Breast epithelium (tissue), 4 donors: Measurements from ENCODE around the gene FRMPD2. TPM values are rescaled to one million over a fixed set of nuclear protein-coding genes. Genes with fewer than 3 reads are reported as not detected.

Experiments
- DNase-seq, 2 donors: peaks; one replicate each; pipeline ENCODE4 v3.0.0-alpha.2; 2019; ENCODE audit warnings: low spot score in 2 of 2
- H3K27ac ChIP-seq, 2 donors: fragments of 200-600 bp; sonication (generic) in 1 of 2; one replicate each; pipeline ENCODE4 v1.5.1; 2016 to 2019; ENCODE audit warnings: mild to moderate bottlenecking in 1 of 2
- H3K27me3 ChIP-seq, 2 donors: fragments of 200-600 bp; sonication (generic) in 1 of 2; one replicate each; pipeline versions ENCODE4 v1.5.1 to v1.6.0; 2017 to 2019; ENCODE audit warnings: control low read depth in 1 of 2, mild to moderate bottlenecking in 1 of 2
- H3K36me3 ChIP-seq: fragments of 200-600 bp; one replicate; pipeline ENCODE4 v1.5.1; 2019
- H3K4me1 ChIP-seq, 2 donors: fragments of 200-600 bp; sonication (generic); one replicate each; pipeline ENCODE4 v1.5.1; 2016 to 2019; ENCODE audit warnings: control low read depth in 1 of 2
- H3K4me3 ChIP-seq, 3 donors: fragments of 200-600 bp; sonication (generic); 1 replicate in 2 of 3; 2 replicates in 1 of 3; pipeline ENCODE4 v1.5.1; 2016 to 2019; ENCODE audit warnings: mild to moderate bottlenecking in 3 of 3, moderate library complexity in 2 of 3
- H3K9me3 ChIP-seq, 2 donors: fragments of 200-600 bp; sonication (generic) in 1 of 2; one replicate each; pipeline ENCODE4 v1.5.1; 2016 to 2019; ENCODE audit warnings: control low read depth in 1 of 2
- POLR2A ChIP-seq: fragments of 450-650 bp; IDR thresholded peaks from one replicate; pipeline ENCODE4 v1.6.1; 2016; ENCODE audit warnings: antibody characterized with exemption, mild to moderate bottlenecking, moderate library complexity
- POLR2AphosphoS5 ChIP-seq, 3 donors: sonication (generic); formaldehyde crosslinking; IDR thresholded peaks; one replicate each; pipeline ENCODE4 v1.6.1; 2017; ENCODE audit warnings: antibody characterized with exemption in 3 of 3
- intact Hi-C: fragments of 100-400 bp; cut with DNase I; formaldehyde crosslinking; loops from one replicate; pipeline ENCODE4 v1.15.1; 2023; ENCODE audit warnings: low total_unique reads
- total RNA-seq, 3 donors: library from RNA; depleted of rRNA; stranded (reverse); fragments of >200 nt; gene quantifications; one replicate each; pipeline ENCODE4 v1.1.0, GENCODE V29; 2016
- TF ChIP-seq, protein P1 (sequence below), 3 donors: fragments of 450-650 bp; IDR thresholded peaks; one replicate each; pipeline ENCODE4 v1.5.1; 2016 to 2017; ENCODE audit warnings: antibody characterized with exemption in 3 of 3, mild to moderate bottlenecking in 3 of 3, moderate library complexity in 3 of 3

The FRMPD2 gene
- total RNA-seq, 3 donors from 2014 or later: 1.9 to 4.6 TPM; not detected in 1

DNA sequence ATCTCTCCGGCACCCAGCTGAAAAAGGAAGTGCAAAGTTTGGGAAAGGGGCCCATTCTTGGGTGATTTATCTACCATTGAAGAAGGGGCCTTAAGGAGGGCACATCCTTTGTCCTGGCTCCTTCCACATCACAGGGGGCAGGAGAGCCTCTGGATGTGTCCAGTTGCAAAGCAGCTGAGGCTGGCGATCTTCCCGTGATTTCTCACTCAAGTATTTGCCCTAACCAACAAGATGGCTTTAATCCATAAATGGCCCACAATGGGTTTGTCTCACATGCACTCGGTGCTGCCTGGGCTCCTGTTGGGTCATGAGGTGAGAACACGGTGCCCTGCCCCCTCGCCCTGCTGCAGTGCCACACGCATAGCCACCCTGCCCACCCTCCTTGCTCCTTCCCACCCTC, 14.2 kb upstream of the FRMPD2 start:
- Histone ChIP-seq H3K27me3 (no peaks in the 10 kb centered on the region), H3K4me1 (peaks cover 0 to 7% of the 10 kb centered on the region in 2 donors), H3K36me3 (no peaks in the 10 kb centered on the region), H3K27ac (peak overlapping the region; percentile 76 to 78), H3K9me3 (peaks cover 0 to 5% of the 10 kb centered on the region in 2 donors), H3K4me3 (peak overlapping the region in 2 of 3 donors; percentile 9 to 10)
- intact Hi-C loops: no loop called here
- DNase-seq: no peak
- TF ChIP-seq, protein P1, sequence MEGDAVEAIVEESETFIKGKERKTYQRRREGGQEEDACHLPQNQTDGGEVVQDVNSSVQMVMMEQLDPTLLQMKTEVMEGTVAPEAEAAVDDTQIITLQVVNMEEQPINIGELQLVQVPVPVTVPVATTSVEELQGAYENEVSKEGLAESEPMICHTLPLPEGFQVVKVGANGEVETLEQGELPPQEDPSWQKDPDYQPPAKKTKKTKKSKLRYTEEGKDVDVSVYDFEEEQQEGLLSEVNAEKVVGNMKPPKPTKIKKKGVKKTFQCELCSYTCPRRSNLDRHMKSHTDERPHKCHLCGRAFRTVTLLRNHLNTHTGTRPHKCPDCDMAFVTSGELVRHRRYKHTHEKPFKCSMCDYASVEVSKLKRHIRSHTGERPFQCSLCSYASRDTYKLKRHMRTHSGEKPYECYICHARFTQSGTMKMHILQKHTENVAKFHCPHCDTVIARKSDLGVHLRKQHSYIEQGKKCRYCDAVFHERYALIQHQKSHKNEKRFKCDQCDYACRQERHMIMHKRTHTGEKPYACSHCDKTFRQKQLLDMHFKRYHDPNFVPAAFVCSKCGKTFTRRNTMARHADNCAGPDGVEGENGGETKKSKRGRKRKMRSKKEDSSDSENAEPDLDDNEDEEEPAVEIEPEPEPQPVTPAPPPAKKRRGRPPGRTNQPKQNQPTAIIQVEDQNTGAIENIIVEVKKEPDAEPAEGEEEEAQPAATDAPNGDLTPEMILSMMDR (IDR thresholded peaks at IDR 0.05): no peak
- TF ChIP-seq POLR2AphosphoS5 (IDR thresholded peaks at IDR 0.05) (no peak), POLR2A (no peak)

DNA sequence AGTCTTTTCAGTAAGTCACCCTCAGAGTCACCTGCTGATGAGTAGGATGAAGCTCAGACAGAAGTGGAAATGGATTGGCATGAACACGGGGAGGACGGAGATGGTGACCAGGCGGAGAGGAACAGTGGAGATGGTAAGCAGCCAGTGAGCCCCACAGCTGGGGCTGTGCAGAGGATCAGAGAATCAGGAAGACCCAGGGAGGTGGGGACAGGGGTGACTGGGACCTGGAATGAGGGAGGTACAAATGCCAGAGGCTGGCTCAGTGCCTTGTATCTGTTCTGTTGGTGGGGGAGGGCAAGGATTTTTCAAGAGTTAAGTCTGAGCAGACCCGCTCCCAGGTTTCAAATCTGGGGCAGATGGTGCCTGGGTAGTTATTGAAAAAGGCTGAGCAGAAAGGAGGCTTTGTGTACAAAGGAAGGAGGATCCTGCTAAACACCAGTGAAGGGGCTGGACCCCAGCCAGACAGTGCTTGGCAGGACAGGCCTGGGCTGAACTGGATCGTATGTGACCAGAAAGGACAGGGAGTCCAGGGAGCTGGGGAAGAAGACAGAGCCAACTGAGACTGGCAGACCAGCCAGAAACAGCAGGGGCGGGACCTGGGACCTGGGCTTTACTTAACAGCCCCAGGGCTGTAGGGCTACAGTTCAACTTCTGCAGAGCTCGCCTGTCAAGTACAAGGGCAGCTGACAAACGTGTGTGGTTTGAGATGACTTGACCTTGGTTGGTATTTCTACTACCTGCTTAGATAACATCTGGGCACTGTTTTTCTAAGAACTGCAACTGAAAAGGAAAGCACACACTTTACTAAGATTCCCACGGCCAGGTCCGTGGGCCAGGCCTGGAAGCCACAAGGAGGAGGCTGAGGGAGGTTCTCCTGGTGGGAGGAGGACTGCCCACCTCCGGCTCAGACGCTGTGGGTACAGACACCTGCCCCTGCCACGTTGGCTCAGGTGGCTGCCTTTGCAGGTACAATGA, 13.2 kb upstream of the FRMPD2 start:
- peak; percentile 91 to 93 for DNase-seq
- H3K27ac ChIP-seq: peak overlapping the region; percentile 76 to 78
- H3K27me3 ChIP-seq: no peaks in the 10 kb centered on the region
- peaks cover 0 to 5% of the 10 kb centered on the region in 2 donors for H3K9me3 ChIP-seq
- no peaks in the 10 kb centered on the region for H3K36me3 ChIP-seq
- TF ChIP-seq, protein P1 (IDR thresholded peaks at IDR 0.05): no peak
- TF ChIP-seq POLR2AphosphoS5 (IDR thresholded peaks at IDR 0.05) (no peak), POLR2A (no peak)
- H3K4me3 ChIP-seq: peak overlapping the region in 2 of 3 donors; percentile 9 to 10
- H3K4me1 ChIP-seq: peaks cover 0 to 7% of the 10 kb centered on the region in 2 donors
- intact Hi-C loops: no loop called here

DNA sequence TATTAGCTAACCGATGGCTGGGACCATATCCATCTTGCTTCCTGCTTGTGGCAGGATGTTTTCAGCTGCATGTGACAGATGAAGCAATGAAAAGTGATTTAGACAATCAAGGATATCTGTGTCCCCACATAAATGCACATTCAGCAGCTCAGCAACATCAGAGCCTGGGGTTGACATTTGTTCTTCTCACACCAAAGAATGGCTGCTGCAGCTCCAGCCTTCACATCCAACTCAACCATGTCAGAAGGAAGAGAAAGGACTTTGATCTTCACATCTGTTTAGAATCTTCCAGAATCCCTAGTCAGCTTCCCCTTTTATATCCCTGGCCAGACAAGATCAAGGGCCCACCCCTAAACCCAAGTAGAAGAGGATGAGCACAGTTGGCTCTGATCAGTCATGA, 11.9 kb upstream of the FRMPD2 start:
- no peak for DNase-seq
- Histone ChIP-seq H3K4me3 (no peak overlapping the region), H3K4me1 (peaks cover 0 to 7% of the 10 kb centered on the region in 2 donors), H3K36me3 (no peaks in the 10 kb centered on the region), H3K27ac (peak overlapping the region in 1 of 2 donors; percentile 4), H3K9me3 (peaks cover 0 to 5% of the 10 kb centered on the region in 2 donors), H3K27me3 (no peaks in the 10 kb centered on the region)
- TF ChIP-seq POLR2AphosphoS5 (IDR thresholded peaks at IDR 0.05) (no peak), POLR2A (no peak)
- TF ChIP-seq, protein P1 (IDR thresholded peaks at IDR 0.05): no peak
- intact Hi-C loops: no loop called here

DNA sequence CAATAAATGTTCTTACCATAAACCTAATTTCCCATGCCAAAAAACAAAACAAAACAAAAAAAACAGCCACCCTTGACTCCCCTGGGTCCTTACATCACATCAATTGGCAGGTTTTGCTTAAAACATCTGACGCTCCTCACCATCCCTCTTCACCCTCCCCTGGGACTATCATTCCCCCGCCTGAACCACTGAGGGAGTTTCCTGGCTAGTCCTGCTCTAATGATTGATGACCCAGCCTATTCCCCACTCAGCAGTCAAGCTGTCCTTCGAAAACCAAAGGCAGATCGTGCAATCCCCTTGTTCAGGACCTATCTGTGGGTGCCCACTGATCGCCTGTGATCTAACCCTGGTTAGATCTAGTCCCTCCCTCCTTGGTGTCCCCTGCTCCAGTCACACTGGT, 11.2 kb upstream of the FRMPD2 start:
- intact Hi-C loops: no loop called here

More for the DNA sequence above, 11.2 kb upstream of the FRMPD2 start:
- H3K27ac ChIP-seq: no peak overlapping the region
- H3K4me3 ChIP-seq: no peak overlapping the region
- TF ChIP-seq POLR2A (no peak), POLR2AphosphoS5 (IDR thresholded peaks at IDR 0.05) (no peak)
- TF ChIP-seq, protein P1 (IDR thresholded peaks at IDR 0.05): no peak
- DNase-seq: no peak
- H3K9me3 ChIP-seq: peaks cover 0 to 5% of the 10 kb centered on the region in 2 donors
- no peaks in the 10 kb centered on the region for H3K27me3 ChIP-seq
- no peaks in the 10 kb centered on the region for H3K36me3 ChIP-seq
- peaks cover 0 to 7% of the 10 kb centered on the region in 2 donors for H3K4me1 ChIP-seq
